Activated CD8-positive, alpha-beta memory T cell treated with anti-CD3 and anti-CD28 coated beads, Interleukin-2, amount 50 U/mL, for 1 hour (primary cell): Measurements from ENCODE around the gene DCC.

ENCODE experiments used
- DNase-seq: peaks from one replicate; pipeline ENCODE4 v3.0.0-alpha.2; 2020; ENCODE audit errors: extremely low read depth

Gene DCC

GRCh38 chr18:52694804-52695203 lies 354.8 kb downstream of the DCC start:
- DNase-seq, result no peak

GRCh38 chr18:52700116-52700515 lies 360.1 kb downstream of the DCC start:
- no peak for DNase-seq

GRCh38 chr18:52700816-52701215 lies 360.8 kb downstream of the DCC start:
- no peak for DNase-seq

GRCh38 chr18:52701219-52701935 lies 361.4 kb downstream of the DCC start:
- DNase-seq, result no peak

- DNase-seq, result no peak
These were observed 375.4 kb downstream of the DCC start for GRCh38 chr18:52715421-52715820.

- no peak for DNase-seq
These were observed 376.0 kb downstream of the DCC start for GRCh38 chr18:52715991-52716390.

- DNase-seq, result no peak
These were observed 377.0 kb downstream of the DCC start for GRCh38 chr18:52716973-52717372.

- no peak for DNase-seq
These were observed 382.9 kb downstream of the DCC start for GRCh38 chr18:52722904-52723303.

GRCh38 chr18:52723550-52723970 lies 383.6 kb downstream of the DCC start:
- DNase-seq, result no peak

- no peak for DNase-seq
These were observed 391.1 kb downstream of the DCC start for GRCh38 chr18:52730972-52731619.

- DNase-seq, result no peak
These were observed 398.9 kb downstream of the DCC start for GRCh38 chr18:52738946-52739345.

- DNase-seq, result no peak
These were observed 407.0 kb downstream of the DCC start for GRCh38 chr18:52746986-52747385.

GRCh38 chr18:52747869-52748268 lies 407.9 kb downstream of the DCC start:
- no peak for DNase-seq

GRCh38 chr18:52748343-52748742 lies 408.3 kb downstream of the DCC start:
- no peak for DNase-seq

- no peak for DNase-seq
These were observed 409.5 kb downstream of the DCC start for GRCh38 chr18:52749542-52749941.

- DNase-seq, result no peak
These were observed 411.0 kb downstream of the DCC start for GRCh38 chr18:52750995-52751394.

GRCh38 chr18:52764316-52764715 lies 424.3 kb downstream of the DCC start:
- no peak for DNase-seq

- DNase-seq, result no peak
These were observed 426.1 kb downstream of the DCC start for GRCh38 chr18:52766002-52766545.

- no peak for DNase-seq
These were observed 441.1 kb downstream of the DCC start for GRCh38 chr18:52781113-52781512.

GRCh38 chr18:52791321-52791720 lies 451.3 kb downstream of the DCC start:
- DNase-seq, result no peak

- DNase-seq, result no peak
These were observed 472.8 kb downstream of the DCC start for GRCh38 chr18:52812834-52813233.

- no peak for DNase-seq
These were observed 473.8 kb downstream of the DCC start for GRCh38 chr18:52813635-52814416.

GRCh38 chr18:52815651-52816050 lies 475.7 kb downstream of the DCC start:
- DNase-seq, result no peak
